ENCODE data around the gene POLDIP2. TPM values are rescaled to one million over a fixed set of nuclear protein-coding genes. Genes with fewer than 3 reads are reported as not detected.

The POLDIP2 gene
- total and polyA plus RNA-seq, 2 of the 13 experiments (the other 11 are each of a cell fraction or from before 2014, with no cell fraction given), result 85.9 to 114 TPM

GRCh38 chr17:28368306-28368831 lies 11.0 kb upstream of the POLDIP2 start (continued):
- TF ChIP-seq ZNF407 (CRISPR knock-in tag; IDR thresholded peaks at IDR 0.05; ENCODE audit: not compliant biosample characterization), result no peak
- peak; percentile 90 for TF ChIP-seq GFI1 (CRISPR knock-in tag; IDR thresholded peaks at IDR 0.05; ENCODE audit: borderline replicate concordance)
- TF ChIP-seq NR2F1 (CRISPR knock-in tag; IDR thresholded peaks at IDR 0.05), result peak; percentile 89 to 93
- no peak for TF ChIP-seq ZNF18 (CRISPR knock-in tag; IDR thresholded peaks at IDR 0.05; ENCODE audit: insufficient replicate concordance)
- TF ChIP-seq NR2F2 (IDR thresholded peaks at IDR 0.05; ENCODE audit: borderline replicate concordance, low read depth), result peak; percentile 90
- TF ChIP-seq PBX3 (CRISPR knock-in tag; IDR thresholded peaks at IDR 0.05; ENCODE audit: borderline replicate concordance), result no peak
- peak; percentile 72; the same call in 1 of the 2 replicates for TF ChIP-seq ZNF572 (CRISPR knock-in tag; IDR thresholded peaks at IDR 0.05)
- TF ChIP-seq GMEB2 (CRISPR knock-in tag; IDR thresholded peaks at IDR 0.05; ENCODE audit: low read depth), result no peak
- no peak for TF ChIP-seq THAP8 (CRISPR knock-in tag; IDR thresholded peaks at IDR 0.05; ENCODE audit: borderline replicate concordance)
- TF ChIP-seq DDIT3 (CRISPR knock-in tag; IDR thresholded peaks at IDR 0.05), result no peak
- peak; percentile 88 for TF ChIP-seq ZNF747 (CRISPR knock-in tag; IDR thresholded peaks at IDR 0.05; ENCODE audit: borderline replicate concordance)
